ENCODE results near the gene ANO2.

DNA sequence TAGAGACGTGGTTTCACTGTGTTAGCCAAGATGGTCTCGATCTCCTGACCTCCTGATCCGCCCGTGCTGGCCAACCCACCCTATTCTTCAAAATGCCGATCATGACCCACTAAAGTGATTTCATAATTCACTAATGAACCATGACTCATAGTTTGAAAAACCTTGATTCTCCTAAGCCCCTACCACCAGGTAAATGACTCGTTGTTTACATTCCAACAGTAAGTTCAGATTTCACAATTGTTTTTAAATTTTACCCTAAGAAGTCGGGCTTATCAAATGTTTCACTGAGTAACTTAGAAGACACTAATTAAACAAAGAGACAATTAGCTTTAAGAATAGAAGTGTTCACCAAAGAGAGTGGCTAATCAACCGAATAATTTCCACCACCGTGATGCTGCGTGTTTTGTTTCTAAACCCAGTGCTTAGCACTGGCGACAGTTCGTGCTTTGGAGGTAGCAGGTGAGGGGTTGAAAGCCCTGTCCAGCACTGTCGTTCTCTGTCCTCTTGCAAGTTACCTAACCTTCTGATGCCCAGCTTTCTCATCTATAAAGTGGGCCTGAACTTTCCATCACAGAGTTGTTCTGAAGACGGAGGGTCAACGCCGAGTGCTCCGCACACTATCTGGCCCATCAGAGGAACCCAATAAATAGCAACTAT is 376.6 kb downstream of the ANO2 start:
- TF ChIP-seq, protein P1, sequence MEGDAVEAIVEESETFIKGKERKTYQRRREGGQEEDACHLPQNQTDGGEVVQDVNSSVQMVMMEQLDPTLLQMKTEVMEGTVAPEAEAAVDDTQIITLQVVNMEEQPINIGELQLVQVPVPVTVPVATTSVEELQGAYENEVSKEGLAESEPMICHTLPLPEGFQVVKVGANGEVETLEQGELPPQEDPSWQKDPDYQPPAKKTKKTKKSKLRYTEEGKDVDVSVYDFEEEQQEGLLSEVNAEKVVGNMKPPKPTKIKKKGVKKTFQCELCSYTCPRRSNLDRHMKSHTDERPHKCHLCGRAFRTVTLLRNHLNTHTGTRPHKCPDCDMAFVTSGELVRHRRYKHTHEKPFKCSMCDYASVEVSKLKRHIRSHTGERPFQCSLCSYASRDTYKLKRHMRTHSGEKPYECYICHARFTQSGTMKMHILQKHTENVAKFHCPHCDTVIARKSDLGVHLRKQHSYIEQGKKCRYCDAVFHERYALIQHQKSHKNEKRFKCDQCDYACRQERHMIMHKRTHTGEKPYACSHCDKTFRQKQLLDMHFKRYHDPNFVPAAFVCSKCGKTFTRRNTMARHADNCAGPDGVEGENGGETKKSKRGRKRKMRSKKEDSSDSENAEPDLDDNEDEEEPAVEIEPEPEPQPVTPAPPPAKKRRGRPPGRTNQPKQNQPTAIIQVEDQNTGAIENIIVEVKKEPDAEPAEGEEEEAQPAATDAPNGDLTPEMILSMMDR (IDR thresholded peaks at IDR 0.05; ENCODE audit: low read depth, low read length), result no peak
- TF ChIP-seq EZH2phosphoT487 (IDR thresholded peaks at IDR 0.05; ENCODE audit: low read depth), result no peak
